ENCODE measurements around the gene BTBD9.
A peak's percentile ranks its signal among the peaks of the same experiment; 100 is the strongest.

The BTBD9 gene

GRCh38 chr6:38501931-38502330 is 137.8 kb downstream of the BTBD9 start:
- no peak overlapping the region for H3K27ac ChIP-seq
- no peak overlapping the region for H3K9ac ChIP-seq (ENCODE audit: insufficient read length)
- no peaks in the 10 kb centered on the region for H3K36me3 ChIP-seq (ENCODE audit: insufficient read depth, low read length)
- no peak for TF ChIP-seq FOXP2 (optimal IDR thresholded peaks at IDR 0.05; ENCODE audit: control extremely low read depth, extremely low read length, insufficient read depth)
- no peak for TF ChIP-seq POLR2AphosphoS5 (IDR thresholded peaks at IDR 0.05; ENCODE audit: borderline replicate concordance, low read depth, low read length)
- no peak for TF ChIP-seq EZH2 (IDR thresholded peaks at IDR 0.05)
- H3K4me3 ChIP-seq = no peak overlapping the region
- DNase-seq (ENCODE audit: low read depth, low spot score) = no peak
- no peaks in the 10 kb centered on the region for H3K9me3 ChIP-seq (ENCODE audit: low read depth, low read length)

- DNase-seq (ENCODE audit: low read depth, low spot score) = no peak
- no peak for TF ChIP-seq POLR2AphosphoS5 (IDR thresholded peaks at IDR 0.05; ENCODE audit: borderline replicate concordance, low read depth, low read length)
- no peak for TF ChIP-seq EZH2 (IDR thresholded peaks at IDR 0.05)
- TF ChIP-seq FOXP2 (optimal IDR thresholded peaks at IDR 0.05; ENCODE audit: control extremely low read depth, extremely low read length, insufficient read depth) = no peak
- H3K27ac ChIP-seq = no peak overlapping the region
- no peaks in the 10 kb centered on the region for H3K9me3 ChIP-seq (ENCODE audit: low read depth, low read length)
- no peaks in the 10 kb centered on the region for H3K36me3 ChIP-seq (ENCODE audit: insufficient read depth, low read length)
- H3K9ac ChIP-seq (ENCODE audit: insufficient read length) = no peak overlapping the region
- no peak overlapping the region for H3K4me3 ChIP-seq
Observed at GRCh38 chr6:38499529-38500096, 140.1 kb downstream of the BTBD9 start.

GRCh38 chr6:38498805-38499445 is 140.8 kb downstream of the BTBD9 start:
- DNase-seq (ENCODE audit: low read depth, low spot score) = no peak
- no peak overlapping the region for H3K9ac ChIP-seq (ENCODE audit: insufficient read length)
- no peaks in the 10 kb centered on the region for H3K9me3 ChIP-seq (ENCODE audit: low read depth, low read length)
- H3K36me3 ChIP-seq (ENCODE audit: insufficient read depth, low read length) = no peaks in the 10 kb centered on the region
- no peak overlapping the region for H3K27ac ChIP-seq
- no peak for TF ChIP-seq EZH2 (IDR thresholded peaks at IDR 0.05)
- no peak for TF ChIP-seq POLR2AphosphoS5 (IDR thresholded peaks at IDR 0.05; ENCODE audit: borderline replicate concordance, low read depth, low read length)
- TF ChIP-seq FOXP2 (optimal IDR thresholded peaks at IDR 0.05; ENCODE audit: control extremely low read depth, extremely low read length, insufficient read depth) = no peak
- no peak overlapping the region for H3K4me3 ChIP-seq

GRCh38 chr6:38498085-38498484 is 141.6 kb downstream of the BTBD9 start:
- Histone ChIP-seq H3K4me3 (no peak overlapping the region), H3K9ac (ENCODE audit: insufficient read length) (no peak overlapping the region), H3K27ac (no peak overlapping the region), H3K36me3 (ENCODE audit: insufficient read depth, low read length) (no peaks in the 10 kb centered on the region), H3K9me3 (ENCODE audit: low read depth, low read length) (no peaks in the 10 kb centered on the region)
- DNase-seq (ENCODE audit: low read depth, low spot score) = no peak
- TF ChIP-seq EZH2 (IDR thresholded peaks at IDR 0.05) = no peak
- TF ChIP-seq FOXP2 (optimal IDR thresholded peaks at IDR 0.05; ENCODE audit: control extremely low read depth, extremely low read length, insufficient read depth) = no peak
- TF ChIP-seq POLR2AphosphoS5 (IDR thresholded peaks at IDR 0.05; ENCODE audit: borderline replicate concordance, low read depth, low read length) = no peak

GRCh38 chr6:38497546-38497945 is 142.2 kb downstream of the BTBD9 start:
- no peak for DNase-seq (ENCODE audit: low read depth, low spot score)
- Histone ChIP-seq H3K4me3 (no peak overlapping the region), H3K27ac (no peak overlapping the region), H3K9ac (ENCODE audit: insufficient read length) (no peak overlapping the region), H3K9me3 (ENCODE audit: low read depth, low read length) (no peaks in the 10 kb centered on the region), H3K36me3 (ENCODE audit: insufficient read depth, low read length) (no peaks in the 10 kb centered on the region)
- TF ChIP-seq POLR2AphosphoS5 (IDR thresholded peaks at IDR 0.05; ENCODE audit: borderline replicate concordance, low read depth, low read length) = no peak
- TF ChIP-seq EZH2 (IDR thresholded peaks at IDR 0.05) = no peak

- Histone ChIP-seq H3K9ac (ENCODE audit: insufficient read length) (no peak overlapping the region), H3K36me3 (ENCODE audit: insufficient read depth, low read length) (no peaks in the 10 kb centered on the region), H3K27ac (no peak overlapping the region), H3K4me3 (no peak overlapping the region), H3K9me3 (ENCODE audit: low read depth, low read length) (no peaks in the 10 kb centered on the region)
- no peak for TF ChIP-seq FOXP2 (optimal IDR thresholded peaks at IDR 0.05; ENCODE audit: control extremely low read depth, extremely low read length, insufficient read depth)
- no peak for TF ChIP-seq EZH2 (IDR thresholded peaks at IDR 0.05)
- TF ChIP-seq POLR2AphosphoS5 (IDR thresholded peaks at IDR 0.05; ENCODE audit: borderline replicate concordance, low read depth, low read length) = no peak
- DNase-seq (ENCODE audit: low read depth, low spot score) = no peak
Observed at GRCh38 chr6:38495922-38496635, 143.7 kb downstream of the BTBD9 start.

GRCh38 chr6:38495518-38495917 is 144.2 kb downstream of the BTBD9 start:
- TF ChIP-seq POLR2AphosphoS5 (IDR thresholded peaks at IDR 0.05; ENCODE audit: borderline replicate concordance, low read depth, low read length) = no peak
- no peak for TF ChIP-seq EZH2 (IDR thresholded peaks at IDR 0.05)
- no peak for TF ChIP-seq FOXP2 (optimal IDR thresholded peaks at IDR 0.05; ENCODE audit: control extremely low read depth, extremely low read length, insufficient read depth)
- H3K27ac ChIP-seq = no peak overlapping the region
- H3K9me3 ChIP-seq (ENCODE audit: low read depth, low read length) = no peaks in the 10 kb centered on the region
- DNase-seq (ENCODE audit: low read depth, low spot score) = no peak
- no peak overlapping the region for H3K9ac ChIP-seq (ENCODE audit: insufficient read length)
- no peak overlapping the region for H3K4me3 ChIP-seq
- no peaks in the 10 kb centered on the region for H3K36me3 ChIP-seq (ENCODE audit: insufficient read depth, low read length)

- DNase-seq (ENCODE audit: low read depth, low spot score) = peak; percentile 67
- Histone ChIP-seq H3K9me3 (ENCODE audit: low read depth, low read length) (no peaks in the 10 kb centered on the region), H3K9ac (ENCODE audit: insufficient read length) (peak overlapping the region; percentile 28), H3K36me3 (ENCODE audit: insufficient read depth, low read length) (no peaks in the 10 kb centered on the region), H3K27ac (no peak overlapping the region), H3K4me3 (no peak overlapping the region)
- no peak for TF ChIP-seq EZH2 (IDR thresholded peaks at IDR 0.05)
- TF ChIP-seq POLR2AphosphoS5 (IDR thresholded peaks at IDR 0.05; ENCODE audit: borderline replicate concordance, low read depth, low read length) = no peak
- no peak for TF ChIP-seq FOXP2 (optimal IDR thresholded peaks at IDR 0.05; ENCODE audit: control extremely low read depth, extremely low read length, insufficient read depth)
Observed at GRCh38 chr6:38493931-38494547, 145.7 kb downstream of the BTBD9 start.
